GM19463 (cell line): ENCODE data around the gene NTSR1.

Source experiments
- ATAC-seq: cut with Tn5 transposase; IDR thresholded peaks from one replicate; pipeline ENCODE4 v1.9.1; 2021; ENCODE audit warnings: mild to moderate bottlenecking, moderate library complexity; ENCODE audit not compliant: unreplicated experiment

Gene NTSR1

GRCh38 chr20:62752671-62753501 lies 44.2 kb downstream of the NTSR1 start:
- no peak for ATAC-seq

- ATAC-seq, result no peak
These were observed 45.0 kb downstream of the NTSR1 start for GRCh38 chr20:62753626-62754025.

DNA sequence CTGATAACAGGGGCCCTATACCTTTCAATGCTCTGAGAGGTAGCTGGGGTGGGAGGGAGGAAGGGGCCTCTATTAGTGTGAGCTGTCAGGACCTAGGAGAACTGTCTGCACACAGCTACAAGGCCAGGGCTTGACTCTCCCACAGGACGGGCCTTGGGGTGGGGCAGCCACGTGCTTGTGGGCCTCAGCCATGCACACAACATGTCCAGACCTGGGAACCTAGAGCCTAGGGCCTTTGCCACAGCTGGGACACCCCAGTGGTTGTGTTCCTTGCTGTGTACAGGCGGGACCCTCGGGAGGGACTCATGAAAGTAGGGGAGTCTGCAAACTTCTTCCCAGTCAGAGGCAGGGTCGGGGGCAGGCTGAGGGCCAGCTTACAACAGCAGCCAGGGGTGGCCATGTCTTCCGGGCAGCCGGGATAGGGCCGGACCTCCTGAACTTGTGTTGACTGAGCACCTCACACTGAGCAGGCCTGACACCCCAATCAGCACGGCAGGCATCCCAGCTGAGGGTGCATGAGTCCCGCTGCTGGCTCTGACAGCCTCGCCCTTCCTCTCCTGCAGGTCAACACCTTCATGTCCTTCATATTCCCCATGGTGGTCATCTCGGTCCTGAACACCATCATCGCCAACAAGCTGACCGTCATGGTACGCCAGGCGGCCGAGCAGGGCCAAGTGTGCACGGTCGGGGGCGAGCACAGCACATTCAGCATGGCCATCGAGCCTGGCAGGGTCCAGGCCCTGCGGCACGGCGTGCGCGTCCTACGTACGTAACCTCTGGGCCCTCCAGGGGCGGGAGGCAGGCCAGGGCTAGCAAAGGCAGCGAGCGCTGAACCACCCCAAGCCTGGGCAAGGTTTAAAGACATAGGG lies 45.7 kb downstream of the NTSR1 start:
- ATAC-seq, result no peak

DNA sequence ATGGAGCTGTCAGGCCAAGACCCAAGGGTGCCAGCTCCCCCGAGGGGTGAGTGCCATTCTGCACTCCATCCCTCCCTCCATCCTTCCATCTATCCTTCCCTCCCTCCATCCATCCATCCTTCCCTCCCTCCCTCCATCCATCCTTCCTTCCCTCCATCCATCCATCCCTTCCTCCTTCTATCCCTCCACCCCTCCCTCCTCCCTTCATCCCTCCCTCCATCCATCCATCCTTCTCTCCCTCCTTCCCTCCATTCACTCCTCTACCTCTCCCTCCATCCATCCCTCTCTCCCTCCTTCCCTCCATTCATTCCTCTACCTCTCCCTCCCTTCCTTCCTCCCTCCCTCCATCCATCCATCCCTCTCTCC lies 46.3 kb downstream of the NTSR1 start:
- no peak for ATAC-seq

DNA sequence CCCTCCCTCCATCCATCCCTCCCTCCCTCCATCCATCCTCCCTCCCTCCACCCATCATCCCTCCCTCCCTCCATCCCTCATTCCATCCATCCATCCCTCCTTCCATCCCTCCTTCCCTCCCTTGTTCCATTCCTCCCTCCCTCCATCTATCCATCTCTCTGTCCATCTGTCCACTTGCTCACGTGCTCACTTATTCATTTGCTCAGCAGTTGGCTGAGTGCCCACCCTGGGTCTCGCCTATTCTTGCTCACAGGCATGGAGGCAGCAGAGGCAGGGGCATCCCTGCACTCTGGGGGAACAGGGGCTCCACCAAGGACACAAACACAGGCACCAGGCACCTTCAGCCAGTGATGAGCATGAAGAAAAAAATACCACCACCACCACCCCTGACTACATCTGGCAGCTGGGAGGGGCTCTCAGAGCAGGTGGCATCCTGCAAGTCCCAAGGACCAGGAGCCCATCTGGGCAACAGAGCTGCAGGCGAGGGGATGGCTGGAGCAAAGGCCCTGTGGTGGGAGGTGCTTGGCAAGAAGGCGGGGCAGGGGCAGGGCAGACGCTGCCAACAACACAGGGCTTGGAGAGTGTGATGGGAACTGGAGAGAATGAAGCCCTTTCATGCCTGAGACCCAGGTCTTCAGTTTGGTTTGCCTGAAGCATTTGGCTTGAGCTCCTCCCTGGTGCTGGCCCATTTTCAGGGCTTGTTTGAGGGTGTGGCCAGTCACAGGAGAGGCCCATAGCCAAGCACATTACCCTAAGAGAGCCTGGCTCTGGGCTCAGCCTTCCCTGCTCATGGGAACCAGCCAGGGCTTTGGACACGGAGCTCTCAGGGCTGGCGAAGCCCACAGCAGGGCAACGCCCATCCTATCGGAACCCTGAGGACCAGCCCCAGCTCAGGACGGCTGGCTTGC lies 47.4 kb downstream of the NTSR1 start:
- no peak for ATAC-seq

DNA sequence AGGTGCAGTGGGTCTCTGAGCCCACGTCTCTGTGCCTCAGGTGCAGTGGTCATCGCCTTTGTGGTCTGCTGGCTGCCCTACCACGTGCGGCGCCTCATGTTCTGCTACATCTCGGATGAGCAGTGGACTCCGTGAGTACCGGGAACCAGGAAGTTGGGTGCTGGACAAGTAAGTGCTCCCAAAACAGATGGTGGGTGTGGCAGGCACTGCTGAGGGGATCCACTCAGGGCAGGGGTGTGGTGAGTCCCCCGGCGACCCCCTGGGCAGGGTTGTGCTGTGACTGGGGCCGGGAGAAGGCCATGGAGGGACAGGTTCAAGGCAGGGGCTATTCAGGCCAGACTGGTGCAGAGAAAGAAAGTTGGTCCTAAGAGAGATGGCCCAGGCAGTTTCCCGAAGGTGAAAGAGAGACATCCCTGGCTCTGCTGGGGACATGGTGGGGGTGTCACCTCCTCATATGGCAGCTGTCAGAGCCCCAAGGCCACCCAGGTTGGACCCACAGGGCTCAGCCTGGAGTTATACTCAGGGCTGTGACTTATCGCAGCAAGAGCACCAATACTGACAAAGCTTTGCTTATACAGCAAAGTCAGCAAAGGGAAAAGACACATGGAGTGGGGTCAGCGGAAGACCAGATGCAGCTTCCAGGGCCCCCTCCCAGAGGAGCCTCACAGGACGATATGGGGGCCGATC lies 49.7 kb downstream of the NTSR1 start:
- ATAC-seq, result no peak

GRCh38 chr20:62759981-62760431 lies 51.4 kb downstream of the NTSR1 start:
- no peak for ATAC-seq

DNA sequence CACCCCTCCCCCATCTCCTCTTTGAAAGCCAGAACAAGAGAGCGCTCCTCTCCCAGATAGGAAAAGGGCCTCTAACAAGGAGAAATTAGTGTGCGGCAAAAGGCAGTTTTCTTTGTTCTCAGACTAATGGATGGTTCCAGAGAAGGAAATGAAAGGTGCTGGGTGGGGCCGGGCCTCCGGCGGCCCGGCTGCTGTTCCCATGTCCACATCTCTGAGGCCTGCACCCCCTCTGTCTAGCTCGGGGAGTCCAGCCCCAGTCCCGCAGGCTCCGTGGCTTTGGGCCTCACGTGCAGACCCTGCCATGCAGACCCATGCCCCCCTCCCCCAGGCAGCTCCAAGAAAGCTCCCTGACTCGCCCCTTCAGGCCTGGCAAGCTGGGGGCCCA lies 51.8 kb downstream of the NTSR1 start:
- no peak for ATAC-seq

- no peak for ATAC-seq
These were observed 52.5 kb downstream of the NTSR1 start for GRCh38 chr20:62760856-62761758.

- ATAC-seq, result no peak
These were observed 53.1 kb downstream of the NTSR1 start for GRCh38 chr20:62761759-62762131.

DNA sequence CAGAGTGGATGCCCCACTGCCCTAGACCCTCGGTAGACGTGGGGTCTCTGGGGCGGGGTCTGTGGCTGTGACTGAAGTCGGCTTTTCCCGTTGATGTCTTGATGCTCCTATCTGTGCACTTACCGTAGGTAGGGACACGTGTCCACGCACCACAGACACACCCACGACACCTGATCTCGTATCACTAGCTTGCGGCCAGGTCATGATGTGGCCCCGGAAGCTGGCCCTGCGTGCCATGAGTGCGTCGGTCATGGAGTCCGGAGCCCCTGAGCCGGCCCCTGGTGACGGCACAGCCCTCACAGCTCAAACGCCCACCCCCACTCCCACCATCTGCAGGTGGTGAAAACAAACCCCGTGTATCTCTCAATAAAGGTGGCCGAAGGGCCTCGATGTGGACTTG lies 53.7 kb downstream of the NTSR1 start:
- ATAC-seq, result no peak

DNA sequence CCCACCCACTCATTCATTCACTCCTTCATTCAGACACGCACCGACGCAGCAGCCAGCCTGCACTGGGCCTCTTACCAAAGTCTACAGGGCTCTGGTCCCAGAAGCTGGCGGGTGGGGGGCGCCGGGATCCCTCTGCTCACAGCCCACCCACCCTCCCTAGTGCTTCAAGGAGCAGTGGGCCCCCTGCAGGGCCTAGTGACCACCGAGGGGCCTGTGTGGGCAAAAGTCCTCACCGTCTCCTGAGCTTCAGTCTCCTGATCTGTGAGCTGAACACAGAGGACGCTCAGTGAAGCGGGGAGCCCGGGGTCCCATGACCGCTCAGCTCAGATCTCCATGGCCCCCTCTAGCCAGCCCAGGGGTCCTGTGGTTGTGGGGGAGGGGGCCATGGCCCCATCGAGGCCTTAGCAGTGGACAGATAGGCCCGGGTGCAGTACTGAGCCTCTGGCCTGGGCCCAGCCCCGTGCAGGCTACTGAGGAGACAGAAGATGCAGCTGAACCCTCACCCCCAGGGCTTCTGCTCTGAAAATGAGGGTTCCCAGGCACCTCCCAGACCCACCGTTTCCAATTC lies 54.2 kb downstream of the NTSR1 start:
- no peak for ATAC-seq

- ATAC-seq, result no peak
These were observed 54.8 kb downstream of the NTSR1 start for GRCh38 chr20:62763404-62763803.

DNA sequence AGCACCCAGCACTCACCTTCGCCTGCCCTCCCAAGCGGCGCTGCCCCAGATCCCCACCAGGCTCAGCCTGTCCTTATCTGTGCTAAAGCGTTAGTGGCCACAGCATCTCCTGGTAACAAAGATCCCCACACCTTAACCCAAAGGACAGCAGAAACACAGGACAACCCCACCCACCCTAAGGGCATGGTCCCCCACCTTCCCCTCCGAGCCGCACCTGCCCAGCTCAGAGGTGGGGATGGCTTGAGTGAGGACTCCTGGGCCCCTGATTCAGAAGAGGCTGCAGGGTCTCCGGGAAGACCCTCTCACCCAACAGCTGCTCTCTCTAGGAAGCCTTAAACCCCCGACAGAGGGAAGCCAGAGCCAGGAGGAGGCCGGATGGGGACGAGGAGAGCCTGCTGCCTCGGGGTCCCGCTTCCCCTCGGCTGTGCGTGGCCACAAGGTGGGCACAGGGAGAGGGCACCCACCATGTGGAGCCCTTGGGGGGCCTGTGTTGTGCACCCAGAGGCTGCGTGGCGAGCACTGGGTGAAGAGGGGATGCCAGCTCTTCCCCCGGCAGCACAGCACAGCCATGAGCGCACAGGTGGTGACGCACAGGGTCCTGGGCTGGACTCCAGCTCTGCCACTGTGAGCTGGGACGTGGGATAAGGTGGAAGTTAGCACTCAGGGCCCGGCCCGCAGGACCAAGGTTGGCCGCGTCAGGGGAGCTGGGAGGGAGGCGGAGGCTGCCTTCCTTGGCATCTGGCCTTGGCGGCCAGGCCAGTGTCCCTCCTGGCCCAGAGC lies 55.7 kb downstream of the NTSR1 start:
- ATAC-seq, result no peak

- ATAC-seq, result no peak
These were observed 56.4 kb downstream of the NTSR1 start for GRCh38 chr20:62765021-62765420.

DNA sequence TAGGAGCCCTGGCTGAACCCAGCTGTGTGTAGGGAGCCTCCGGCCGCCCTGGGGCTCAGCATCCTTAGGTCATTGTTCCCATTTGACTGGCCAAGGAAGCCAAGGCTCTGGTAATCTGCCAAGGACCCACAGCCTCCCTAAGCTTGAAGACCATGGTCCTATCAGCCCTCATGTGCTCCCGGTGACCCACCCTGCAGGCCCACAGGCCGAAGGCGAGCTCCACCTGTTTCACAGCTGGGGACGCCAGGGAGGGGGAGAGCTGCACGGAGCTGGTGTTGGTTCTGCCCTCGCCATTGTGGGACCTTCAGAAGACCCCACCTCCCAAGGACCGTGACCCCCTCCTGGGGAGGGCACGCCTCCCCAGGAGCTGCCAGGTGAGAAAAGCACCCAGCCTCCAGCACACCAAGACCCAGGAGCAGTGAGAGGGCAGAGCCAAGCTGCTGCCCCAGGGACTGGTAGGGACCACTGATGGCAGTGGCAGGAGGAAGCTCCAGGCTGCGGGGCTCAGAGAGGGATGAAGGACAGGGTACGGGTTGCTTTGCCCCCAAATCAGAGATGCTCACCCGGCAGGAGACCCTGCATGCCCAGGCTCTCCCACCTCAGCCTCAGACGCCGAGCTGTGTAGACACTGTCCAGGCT lies 56.9 kb downstream of the NTSR1 start:
- no peak for ATAC-seq

- no peak for ATAC-seq
These were observed 57.4 kb downstream of the NTSR1 start for GRCh38 chr20:62766071-62766450.

DNA sequence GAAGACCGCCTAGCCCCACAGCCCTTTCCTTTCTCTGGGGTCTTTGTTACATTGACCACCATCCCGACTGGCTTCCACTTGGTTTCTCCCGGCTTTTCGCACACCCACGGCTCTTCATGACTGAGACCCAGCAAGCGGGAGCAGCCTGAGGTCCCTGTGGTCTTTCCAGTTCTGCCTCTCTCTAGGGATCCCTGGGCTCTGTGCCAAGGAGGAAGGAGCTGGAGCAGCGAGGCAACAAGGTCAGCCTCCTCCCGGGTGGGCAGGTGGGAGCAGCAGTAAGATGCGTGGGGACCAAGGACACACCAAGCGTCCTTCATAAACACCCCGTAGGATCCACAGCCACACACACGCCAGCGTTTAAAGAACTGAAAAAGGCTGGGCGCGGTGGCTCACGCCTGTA lies 58.1 kb downstream of the NTSR1 start:
- ATAC-seq, result no peak
